Measurements from ENCODE around the gene TSPAN9.

The TSPAN9 gene

DNA sequence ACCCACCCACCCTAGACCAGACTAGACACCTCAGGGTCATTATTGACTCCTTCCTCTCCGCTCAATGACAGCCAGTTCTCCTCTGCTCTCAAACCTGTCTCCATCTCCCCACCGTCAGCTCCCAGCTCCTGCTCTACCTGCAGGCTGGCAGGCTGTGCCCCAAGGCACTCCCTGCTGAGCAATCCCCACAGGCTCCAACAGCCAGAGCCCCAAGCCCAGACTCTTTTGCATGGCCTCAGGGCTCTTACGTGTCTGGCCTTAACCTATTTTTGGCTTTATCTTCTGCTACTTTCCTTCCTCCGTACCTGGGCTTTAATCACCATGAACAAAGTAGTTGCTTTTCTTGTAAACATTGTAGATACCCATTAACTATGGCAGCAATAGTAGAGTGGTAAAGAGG lies 250.9 kb downstream of the TSPAN9 start:
- no peak overlapping the region for H3K27ac ChIP-seq (ENCODE audit: insufficient read depth in 1 of 2, low read depth in 1 of 2, low read length in 2 of 2, poor library complexity in 1 of 2, severe bottlenecking in 2 of 2)
- H3K4me1 ChIP-seq (ENCODE audit: control extremely low read depth in 1 of 4, control insufficient read depth in 4 of 4, insufficient read depth in 4 of 4, low read length in 3 of 4): no peaks in the 10 kb centered on the region
- H3K9me3 ChIP-seq (ENCODE audit: control extremely low read depth in 1 of 5, control insufficient read depth in 4 of 5, insufficient read depth in 2 of 5, low read depth in 1 of 5, low read length in 4 of 5): no peaks in the 10 kb centered on the region
- H3K27me3 ChIP-seq (replicated peaks in 2 of 5; ENCODE audit: control insufficient read depth in 4 of 5, insufficient read depth in 5 of 5, low read length in 4 of 5): peaks cover 0 to 8% (median 5%) of the 10 kb centered on the region in 5 experiments
- no peaks in the 10 kb centered on the region for H3K36me3 ChIP-seq (ENCODE audit: control insufficient read depth in 4 of 4, insufficient read depth in 4 of 4, low read length in 3 of 4)
- no peak for DNase-seq
- WGBS (ENCODE audit: insufficient coverage): 77% methylated on average over 3 of the region's 4 CpGs
- no peak overlapping the region for H3K4me3 ChIP-seq (ENCODE audit: control insufficient read depth in 1 of 7, extremely low read depth in 1 of 7, insufficient read depth in 4 of 7, low read depth in 2 of 7, low read length in 6 of 7)
- ChIA-PET POLR2A (no interaction called here), CTCF (interaction anchor here (2.3 kb wide), 1 partner anchor 28 kb away, joined by 9 read pairs; no protein-coding TSS in a partner anchor)

DNA sequence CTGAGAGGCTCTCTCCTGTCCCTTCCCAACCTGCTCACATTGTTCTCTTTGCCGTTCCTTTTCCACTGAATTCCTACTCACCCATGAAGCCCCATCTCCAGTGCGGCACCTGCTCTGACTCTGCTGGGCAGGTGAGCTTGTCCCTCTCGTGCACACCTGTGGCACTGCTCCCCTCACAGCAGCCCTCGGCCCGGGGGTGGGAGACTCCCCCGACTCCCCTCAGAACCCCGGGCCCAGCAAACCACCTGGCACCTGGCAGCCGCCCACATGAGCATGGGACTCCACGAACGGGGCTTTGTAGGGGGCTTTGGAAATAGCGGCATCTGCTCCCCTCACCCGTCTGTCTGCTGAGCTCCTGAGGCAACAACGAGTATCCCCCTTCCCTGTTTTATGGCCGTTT lies 251.4 kb downstream of the TSPAN9 start:
- DNase-seq: no peak
- H3K9me3 ChIP-seq (ENCODE audit: control extremely low read depth in 1 of 5, control insufficient read depth in 4 of 5, insufficient read depth in 2 of 5, low read depth in 1 of 5, low read length in 4 of 5): no peaks in the 10 kb centered on the region
- no peaks in the 10 kb centered on the region for H3K4me1 ChIP-seq (ENCODE audit: control extremely low read depth in 1 of 4, control insufficient read depth in 4 of 4, insufficient read depth in 4 of 4, low read length in 3 of 4)
- H3K27ac ChIP-seq (ENCODE audit: insufficient read depth in 1 of 2, low read depth in 1 of 2, low read length in 2 of 2, poor library complexity in 1 of 2, severe bottlenecking in 2 of 2): no peak overlapping the region
- H3K27me3 ChIP-seq (replicated peaks in 2 of 5; ENCODE audit: control insufficient read depth in 4 of 5, insufficient read depth in 5 of 5, low read length in 4 of 5): peaks cover 0 to 6% (median 5%) of the 10 kb centered on the region in 5 experiments
- 91% methylated on average over 9 of the region's 14 CpGs for WGBS (ENCODE audit: insufficient coverage)
- ChIA-PET POLR2A (no interaction called here), CTCF (no interaction called here)
- no peaks in the 10 kb centered on the region for H3K36me3 ChIP-seq (ENCODE audit: control insufficient read depth in 4 of 4, insufficient read depth in 4 of 4, low read length in 3 of 4)
- H3K4me3 ChIP-seq (ENCODE audit: control insufficient read depth in 1 of 7, extremely low read depth in 1 of 7, insufficient read depth in 4 of 7, low read depth in 2 of 7, low read length in 6 of 7): no peak overlapping the region

DNA sequence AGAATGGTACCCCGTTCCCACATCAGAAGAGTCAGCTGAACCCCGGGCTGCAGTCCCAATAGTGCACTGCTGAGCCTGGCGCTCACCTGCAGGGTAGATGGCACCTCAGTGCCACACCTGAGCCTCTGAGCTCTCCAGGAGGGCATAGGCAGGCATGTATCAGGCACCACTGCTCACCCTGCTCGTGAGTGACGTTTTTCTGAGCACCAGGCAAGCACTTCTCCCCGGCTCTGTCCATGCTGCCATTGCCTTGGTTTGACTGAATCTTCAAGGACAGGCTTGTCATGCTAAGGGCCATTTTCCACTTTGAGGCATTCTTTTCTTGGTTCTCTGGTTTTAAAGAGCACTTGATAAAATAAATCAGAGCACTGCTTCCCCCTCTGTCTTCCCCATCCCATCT lies 252.2 kb downstream of the TSPAN9 start:
- H3K27ac ChIP-seq (ENCODE audit: insufficient read depth in 1 of 2, low read depth in 1 of 2, low read length in 2 of 2, poor library complexity in 1 of 2, severe bottlenecking in 2 of 2): no peak overlapping the region
- WGBS (ENCODE audit: insufficient coverage): 78% methylated on average over 6 of the region's 6 CpGs
- H3K4me1 ChIP-seq (ENCODE audit: control extremely low read depth in 1 of 4, control insufficient read depth in 4 of 4, insufficient read depth in 4 of 4, low read length in 3 of 4): no peaks in the 10 kb centered on the region
- H3K27me3 ChIP-seq (replicated peaks in 2 of 5; ENCODE audit: control insufficient read depth in 4 of 5, insufficient read depth in 5 of 5, low read length in 4 of 5): peaks cover 0 to 5% (median 5%) of the 10 kb centered on the region in 5 experiments
- DNase-seq: no peak
- H3K9me3 ChIP-seq (ENCODE audit: control extremely low read depth in 1 of 5, control insufficient read depth in 4 of 5, insufficient read depth in 2 of 5, low read depth in 1 of 5, low read length in 4 of 5): no peaks in the 10 kb centered on the region
- CTCF ChIA-PET: interaction anchor here (1.4 kb wide), 1 partner anchor 29 kb away, joined by 4 read pairs; no protein-coding TSS in a partner anchor
- POLR2A ChIA-PET: interaction anchor here (0.7 kb wide), 1 partner anchor 162 kb away, joined by 3 read pairs; no protein-coding TSS in a partner anchor
- H3K4me3 ChIP-seq (ENCODE audit: control insufficient read depth in 1 of 7, extremely low read depth in 1 of 7, insufficient read depth in 4 of 7, low read depth in 2 of 7, low read length in 6 of 7): no peak overlapping the region
- H3K36me3 ChIP-seq (ENCODE audit: control insufficient read depth in 4 of 4, insufficient read depth in 4 of 4, low read length in 3 of 4): no peaks in the 10 kb centered on the region

DNA sequence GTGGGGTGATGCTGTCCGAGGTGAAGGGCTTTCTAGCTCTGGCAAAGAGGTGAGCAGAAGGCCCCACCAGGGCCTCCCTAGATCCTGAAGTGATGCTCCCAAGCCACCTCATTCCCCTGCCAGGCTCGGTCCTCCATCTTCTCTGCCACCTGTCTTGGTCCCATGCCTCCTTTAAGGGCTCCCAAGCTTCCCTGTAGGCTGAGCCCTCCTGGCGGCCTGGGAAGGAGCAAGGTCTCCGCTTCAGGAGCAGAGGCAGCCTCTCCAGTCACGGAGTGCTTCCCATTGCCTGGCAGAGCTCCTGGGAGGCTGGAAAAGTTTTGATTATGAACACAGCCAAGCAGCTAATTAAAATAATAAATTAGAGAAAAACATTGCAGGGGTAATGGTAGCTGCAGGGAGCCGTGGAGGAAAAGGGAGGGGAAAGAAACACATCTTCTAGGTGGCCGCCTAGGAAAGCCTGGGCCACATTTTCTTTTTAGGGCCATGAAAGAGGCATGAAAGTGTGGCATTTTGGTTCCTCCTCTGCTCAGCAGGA lies 253.9 kb downstream of the TSPAN9 start:
- peaks cover 0 to 7% (median 5%) of the 10 kb centered on the region in 5 experiments for H3K27me3 ChIP-seq (replicated peaks in 2 of 5; ENCODE audit: control insufficient read depth in 4 of 5, insufficient read depth in 5 of 5, low read length in 4 of 5)
- POLR2A ChIA-PET: no interaction called here
- WGBS (ENCODE audit: insufficient coverage): 93% methylated on average over 6 of the region's 7 CpGs
- CTCF ChIA-PET: interaction anchor here (0.9 kb wide), 1 partner anchor 31 kb away, joined by 3 read pairs; no protein-coding TSS in a partner anchor
- no peaks in the 10 kb centered on the region for H3K4me1 ChIP-seq (ENCODE audit: control extremely low read depth in 1 of 4, control insufficient read depth in 4 of 4, insufficient read depth in 4 of 4, low read length in 3 of 4)
- H3K27ac ChIP-seq (ENCODE audit: insufficient read depth in 1 of 2, low read depth in 1 of 2, low read length in 2 of 2, poor library complexity in 1 of 2, severe bottlenecking in 2 of 2): no peak overlapping the region
- H3K9me3 ChIP-seq (ENCODE audit: control extremely low read depth in 1 of 5, control insufficient read depth in 4 of 5, insufficient read depth in 2 of 5, low read depth in 1 of 5, low read length in 4 of 5): no peaks in the 10 kb centered on the region
- H3K36me3 ChIP-seq (ENCODE audit: control insufficient read depth in 4 of 4, insufficient read depth in 4 of 4, low read length in 3 of 4): no peaks in the 10 kb centered on the region
- H3K4me3 ChIP-seq (ENCODE audit: control insufficient read depth in 1 of 7, extremely low read depth in 1 of 7, insufficient read depth in 4 of 7, low read depth in 2 of 7, low read length in 6 of 7): no peak overlapping the region
- DNase-seq: no peak

DNA sequence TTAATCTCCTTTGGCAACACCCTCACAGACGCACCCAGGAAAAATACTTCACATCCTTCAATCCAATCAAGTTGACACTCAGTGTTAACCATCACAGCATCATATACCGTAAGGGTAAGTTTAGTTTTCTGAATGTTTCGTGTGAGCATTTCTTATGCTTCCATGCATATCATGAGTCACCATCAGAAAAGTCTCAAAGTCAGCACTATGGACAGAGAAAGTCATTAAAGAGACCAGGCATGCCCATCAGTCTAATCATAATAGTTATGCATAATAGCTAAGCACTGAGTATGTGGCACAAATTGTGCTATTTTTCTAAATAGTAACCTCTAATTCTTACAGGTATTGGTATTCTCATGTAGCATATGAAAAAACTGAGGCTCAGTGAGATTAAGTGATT lies 255.0 kb downstream of the TSPAN9 start:
- peaks cover 0 to 7% (median 2%) of the 10 kb centered on the region in 5 experiments for H3K27me3 ChIP-seq (replicated peaks in 2 of 5; ENCODE audit: control insufficient read depth in 4 of 5, insufficient read depth in 5 of 5, low read length in 4 of 5)
- no peaks in the 10 kb centered on the region for H3K36me3 ChIP-seq (ENCODE audit: control insufficient read depth in 4 of 4, insufficient read depth in 4 of 4, low read length in 3 of 4)
- H3K27ac ChIP-seq (ENCODE audit: insufficient read depth in 1 of 2, low read depth in 1 of 2, low read length in 2 of 2, poor library complexity in 1 of 2, severe bottlenecking in 2 of 2): no peak overlapping the region
- DNase-seq: no peak
- no peaks in the 10 kb centered on the region for H3K9me3 ChIP-seq (ENCODE audit: control extremely low read depth in 1 of 5, control insufficient read depth in 4 of 5, insufficient read depth in 2 of 5, low read depth in 1 of 5, low read length in 4 of 5)
- CTCF ChIA-PET: no interaction called here
- POLR2A ChIA-PET: no interaction called here
- H3K4me3 ChIP-seq (ENCODE audit: control insufficient read depth in 1 of 7, extremely low read depth in 1 of 7, insufficient read depth in 4 of 7, low read depth in 2 of 7, low read length in 6 of 7): no peak overlapping the region
- H3K4me1 ChIP-seq (ENCODE audit: control extremely low read depth in 1 of 4, control insufficient read depth in 4 of 4, insufficient read depth in 4 of 4, low read length in 3 of 4): no peaks in the 10 kb centered on the region
- no CpG with 5 or more reads among the region's 3 CpGs for WGBS (ENCODE audit: insufficient coverage)

DNA sequence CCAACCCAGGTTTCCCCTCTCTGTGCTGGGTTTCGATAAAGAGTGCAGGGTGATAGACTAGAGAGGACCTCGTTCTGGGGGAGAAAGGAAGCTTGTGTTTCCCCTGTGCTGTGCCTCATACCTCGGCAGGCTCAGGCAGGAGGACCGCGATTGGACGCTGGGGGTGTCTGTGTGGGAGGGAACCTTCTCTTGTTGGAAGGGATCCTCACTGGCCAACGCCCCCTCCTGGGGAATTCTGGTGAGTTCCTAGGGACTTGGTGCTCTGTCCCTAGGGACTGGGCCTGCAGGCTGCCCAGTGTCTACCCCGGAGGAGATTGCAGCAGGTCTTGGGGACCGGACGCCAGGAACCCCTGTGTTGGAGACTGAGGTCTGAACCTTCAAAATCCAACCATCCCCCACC lies 256.4 kb downstream of the TSPAN9 start:
- 49% methylated on average over 5 of the region's 10 CpGs for WGBS (ENCODE audit: insufficient coverage)
- ChIA-PET CTCF (interaction anchor here (0.7 to 1.1 kb wide), 4 partner anchors 9 to 323 kb away, joined by 3 to 5 read pairs (median 4); no protein-coding TSS in a partner anchor), POLR2A (no interaction called here)
- Histone ChIP-seq H3K27ac (ENCODE audit: insufficient read depth in 1 of 2, low read depth in 1 of 2, low read length in 2 of 2, poor library complexity in 1 of 2, severe bottlenecking in 2 of 2) (no peak overlapping the region), H3K4me1 (ENCODE audit: control extremely low read depth in 1 of 4, control insufficient read depth in 4 of 4, insufficient read depth in 4 of 4, low read length in 3 of 4) (no peaks in the 10 kb centered on the region), H3K36me3 (ENCODE audit: control insufficient read depth in 4 of 4, insufficient read depth in 4 of 4, low read length in 3 of 4) (no peaks in the 10 kb centered on the region), H3K27me3 (replicated peaks in 2 of 5; ENCODE audit: control insufficient read depth in 4 of 5, insufficient read depth in 5 of 5, low read length in 4 of 5) (peaks cover 0 to 7% (median 2%) of the 10 kb centered on the region in 5 experiments), H3K9me3 (ENCODE audit: control extremely low read depth in 1 of 5, control insufficient read depth in 4 of 5, insufficient read depth in 2 of 5, low read depth in 1 of 5, low read length in 4 of 5) (no peaks in the 10 kb centered on the region), H3K4me3 (ENCODE audit: control insufficient read depth in 1 of 7, extremely low read depth in 1 of 7, insufficient read depth in 4 of 7, low read depth in 2 of 7, low read length in 6 of 7) (no peak overlapping the region)
- DNase-seq: no peak

DNA sequence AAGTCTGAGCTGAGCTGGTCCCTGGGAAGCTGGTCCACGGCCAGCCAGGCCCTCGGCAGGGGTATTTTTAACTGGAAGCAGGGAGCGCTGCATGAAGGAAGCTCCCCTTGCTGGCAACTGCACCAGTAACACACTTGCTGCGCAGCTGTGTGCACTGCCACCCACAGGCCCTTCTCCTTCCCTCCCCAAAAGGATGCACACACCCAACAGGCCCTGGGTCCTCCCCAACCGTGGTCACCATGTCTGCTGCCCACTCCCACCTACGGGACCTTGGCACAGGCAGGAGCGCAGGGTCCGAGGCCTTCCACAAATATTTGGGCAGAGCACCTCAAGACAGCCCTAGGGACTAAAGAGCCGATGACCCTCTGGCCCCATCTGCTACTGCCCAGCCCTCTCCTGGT lies 256.8 kb downstream of the TSPAN9 start:
- no peaks in the 10 kb centered on the region for H3K4me1 ChIP-seq (ENCODE audit: control extremely low read depth in 1 of 4, control insufficient read depth in 4 of 4, insufficient read depth in 4 of 4, low read length in 3 of 4)
- H3K27ac ChIP-seq (ENCODE audit: insufficient read depth in 1 of 2, low read depth in 1 of 2, low read length in 2 of 2, poor library complexity in 1 of 2, severe bottlenecking in 2 of 2): no peak overlapping the region
- no peaks in the 10 kb centered on the region for H3K36me3 ChIP-seq (ENCODE audit: control insufficient read depth in 4 of 4, insufficient read depth in 4 of 4, low read length in 3 of 4)
- no peak for DNase-seq
- CTCF ChIA-PET: interaction anchor here (0.9 kb wide), 1 partner anchor 322 kb away, joined by 4 read pairs; no protein-coding TSS in a partner anchor
- WGBS (ENCODE audit: insufficient coverage): 81% methylated on average over 8 of the region's 9 CpGs
- POLR2A ChIA-PET: no interaction called here
- no peak overlapping the region for H3K4me3 ChIP-seq (ENCODE audit: control insufficient read depth in 1 of 7, extremely low read depth in 1 of 7, insufficient read depth in 4 of 7, low read depth in 2 of 7, low read length in 6 of 7)
- no peaks in the 10 kb centered on the region for H3K9me3 ChIP-seq (ENCODE audit: control extremely low read depth in 1 of 5, control insufficient read depth in 4 of 5, insufficient read depth in 2 of 5, low read depth in 1 of 5, low read length in 4 of 5)
- peaks cover 0 to 7% (median 2%) of the 10 kb centered on the region in 5 experiments for H3K27me3 ChIP-seq (replicated peaks in 2 of 5; ENCODE audit: control insufficient read depth in 4 of 5, insufficient read depth in 5 of 5, low read length in 4 of 5)

All from common myeloid progenitor, CD34-positive (primary cell).